GM13976 (cell line): ENCODE data around the gene TNFRSF18.

Experiments used
- DNase-seq: peaks from one replicate; pipeline ENCODE4 v3.0.0; 2012; ENCODE audit warnings: low spot score
- in situ Hi-C: fragments of 300-500 bp; cut with MboI; formaldehyde crosslinking; loops from one replicate; pipeline ENCODE4 v1.12.0; 2022; ENCODE audit warnings: low sequenced_read_pairs, mixed read lengths, inconsistent platforms; ENCODE audit not compliant: unreplicated experiment
- TF ChIP-seq, protein P1 (sequence below): IDR thresholded peaks from 2 replicates; pipeline ENCODE4 v1.5.1; 2012; ENCODE audit warnings: borderline replicate concordance, mild to moderate bottlenecking; ENCODE audit not compliant: insufficient read depth; ENCODE audit errors: extremely low read depth, missing control alignments, control extremely low read depth

TNFRSF18 gene

GRCh38 chr1:1231400-1232207, 25.2 kb upstream of the TNFRSF18 start, which contains the start of gene SDF4:
TSS of gene SDF4 (minus strand) at chr1:1232001. CDS start at chr1:1228772, 3,229 bp downstream.
- peak; percentile 100 for DNase-seq
- in situ Hi-C loops: no loop called here
- TF ChIP-seq, protein P1, sequence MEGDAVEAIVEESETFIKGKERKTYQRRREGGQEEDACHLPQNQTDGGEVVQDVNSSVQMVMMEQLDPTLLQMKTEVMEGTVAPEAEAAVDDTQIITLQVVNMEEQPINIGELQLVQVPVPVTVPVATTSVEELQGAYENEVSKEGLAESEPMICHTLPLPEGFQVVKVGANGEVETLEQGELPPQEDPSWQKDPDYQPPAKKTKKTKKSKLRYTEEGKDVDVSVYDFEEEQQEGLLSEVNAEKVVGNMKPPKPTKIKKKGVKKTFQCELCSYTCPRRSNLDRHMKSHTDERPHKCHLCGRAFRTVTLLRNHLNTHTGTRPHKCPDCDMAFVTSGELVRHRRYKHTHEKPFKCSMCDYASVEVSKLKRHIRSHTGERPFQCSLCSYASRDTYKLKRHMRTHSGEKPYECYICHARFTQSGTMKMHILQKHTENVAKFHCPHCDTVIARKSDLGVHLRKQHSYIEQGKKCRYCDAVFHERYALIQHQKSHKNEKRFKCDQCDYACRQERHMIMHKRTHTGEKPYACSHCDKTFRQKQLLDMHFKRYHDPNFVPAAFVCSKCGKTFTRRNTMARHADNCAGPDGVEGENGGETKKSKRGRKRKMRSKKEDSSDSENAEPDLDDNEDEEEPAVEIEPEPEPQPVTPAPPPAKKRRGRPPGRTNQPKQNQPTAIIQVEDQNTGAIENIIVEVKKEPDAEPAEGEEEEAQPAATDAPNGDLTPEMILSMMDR: no peak

- TF ChIP-seq, protein P1: no peak
- DNase-seq: no peak
- in situ Hi-C loops: no loop called here
Measured at GRCh38 chr1:1230656-1231399, 24.4 kb upstream of the TNFRSF18 start.

GRCh38 chr1:1229770-1230169, 23.4 kb upstream of the TNFRSF18 start:
- in situ Hi-C loops: no loop called here
- no peak for DNase-seq
- TF ChIP-seq, protein P1: no peak

DNA sequence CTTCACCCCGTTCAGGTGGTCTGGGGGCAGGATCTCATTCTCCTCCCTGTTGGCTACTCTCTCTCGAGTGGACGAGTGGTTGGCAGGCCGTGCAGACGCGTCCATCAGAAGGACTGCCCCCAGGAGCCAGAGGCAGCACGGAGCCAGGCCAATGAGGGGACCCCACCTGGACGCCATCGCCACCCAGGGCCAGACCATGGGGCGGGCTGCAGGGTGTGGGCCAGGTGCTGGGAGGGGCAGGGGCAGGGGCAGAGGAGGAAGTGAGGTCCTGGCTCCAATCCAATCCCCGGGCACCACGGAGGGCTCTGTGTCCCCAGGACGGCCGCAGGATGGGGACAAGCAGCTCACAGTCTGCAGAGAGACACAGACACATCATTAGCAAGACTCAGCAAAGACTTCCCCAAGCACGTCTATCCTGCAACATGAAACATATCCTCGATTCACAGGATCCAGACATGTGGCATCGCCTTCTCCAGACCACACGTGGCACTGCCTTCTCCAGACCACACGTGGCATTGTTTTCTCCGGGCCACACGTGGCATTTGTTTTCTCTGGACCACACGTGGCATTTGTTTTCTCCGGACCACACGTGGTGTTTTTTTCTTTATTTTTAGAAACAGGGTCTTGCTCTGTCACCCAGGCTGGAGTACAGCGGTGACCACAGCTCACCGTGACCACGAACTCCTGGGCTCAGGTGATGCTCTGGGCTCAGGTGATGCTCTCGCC, 22.4 kb upstream of the TNFRSF18 start:
- DNase-seq: no peak
- TF ChIP-seq, protein P1: no peak
- in situ Hi-C loops: no loop called here

DNA sequence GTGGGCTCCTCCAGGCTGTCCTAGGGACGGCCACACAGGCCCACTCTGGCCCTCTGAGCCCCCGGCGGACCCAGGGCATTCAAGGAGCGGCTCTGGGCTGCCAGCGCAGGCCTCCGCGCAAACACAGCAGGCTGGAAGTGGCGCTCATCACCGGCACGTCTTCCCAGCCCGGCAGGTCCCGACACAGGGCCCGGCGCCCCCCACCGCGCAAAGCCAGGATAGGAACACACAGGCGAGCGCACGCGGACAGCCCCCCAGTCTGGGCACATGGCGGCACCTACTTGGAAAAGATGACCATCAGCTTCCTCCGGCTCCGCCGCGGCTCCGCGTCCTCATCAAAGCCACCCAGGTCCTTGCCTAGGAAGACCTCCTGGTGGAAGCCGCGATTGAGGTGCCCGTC, 21.8 kb upstream of the TNFRSF18 start:
- TF ChIP-seq, protein P1: no peak
- DNase-seq: no peak
- in situ Hi-C loops: no loop called here

DNA sequence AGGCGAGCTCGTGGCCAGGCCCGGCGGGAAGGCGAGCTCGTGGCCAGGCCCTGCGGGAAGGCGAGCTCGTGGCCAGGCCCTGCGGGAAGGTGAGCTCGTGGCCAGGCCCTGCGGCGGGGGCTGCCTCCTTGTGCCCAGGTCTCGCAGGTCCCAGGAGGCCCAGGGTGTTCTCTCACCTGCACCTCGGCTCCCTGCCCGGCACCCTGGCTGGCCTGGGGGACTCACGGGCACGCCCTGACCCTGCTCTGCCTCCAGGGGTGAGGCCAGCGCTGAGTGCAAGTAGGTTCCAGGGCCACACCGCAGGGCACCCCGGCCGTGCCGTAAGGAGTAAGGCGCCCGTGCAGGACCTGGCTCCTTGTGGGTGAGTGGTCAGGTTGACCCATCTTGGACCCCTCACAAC, 21.0 kb upstream of the TNFRSF18 start:
- no peak for DNase-seq
- TF ChIP-seq, protein P1: no peak
- in situ Hi-C loops: no loop called here
